GM12878 (cell line): ENCODE measurements around the gene STK10. TPM values are rescaled to one million over a fixed set of nuclear protein-coding genes. Genes with fewer than 3 reads are reported as not detected.
A peak's percentile ranks its signal among the peaks of the same experiment; 100 is the strongest.

ENCODE experiments used
- BHLHE40 ChIP-seq, 2 experiments: fragments of 450-650 bp in 1 of 2; IDR thresholded peaks; 2 replicates each; pipeline ENCODE4 v1.6.1; 2011 to 2017; ENCODE audit warnings: low read depth in 2 of 2, borderline replicate concordance in 1 of 2, improper control_type of control experiment in 1 of 2, low read length in 1 of 2, mild to moderate bottlenecking in 1 of 2
- BRCA1 ChIP-seq: IDR thresholded peaks from 2 replicates; pipeline ENCODE4 v1.6.1; 2011; ENCODE audit warnings: low read depth, low read length, improper control_type of control experiment
- CBFB ChIP-seq: IDR thresholded peaks from 2 replicates; pipeline ENCODE4 v1.6.1; 2016; ENCODE audit warnings: antibody characterized with exemption, low read depth
- CREB1 ChIP-seq: IDR thresholded peaks from 2 replicates; pipeline ENCODE4 v1.6.1; 2012; ENCODE audit warnings: low read depth, mild to moderate bottlenecking, inconsistent platforms
- DPF2 ChIP-seq: fragments of 450-650 bp; IDR thresholded peaks from 2 replicates; pipeline ENCODE4 v1.6.1; 2017; ENCODE audit warnings: mild to moderate bottlenecking
- E2F8 ChIP-seq: fragments of 450-650 bp; IDR thresholded peaks from 2 replicates; pipeline ENCODE4 v1.6.1; 2018; ENCODE audit warnings: mild to moderate bottlenecking, low read depth, moderate library complexity; ENCODE audit not compliant: partially characterized antibody
- FOXM1 ChIP-seq: IDR thresholded peaks from 2 replicates; pipeline ENCODE4 v1.6.1; 2012; ENCODE audit warnings: low read depth, mild to moderate bottlenecking, inconsistent platforms, low read length, moderate library complexity
- GABPA ChIP-seq: IDR thresholded peaks from 2 replicates; pipeline ENCODE4 v1.6.1; 2014; ENCODE audit warnings: antibody characterized with exemption, low read depth, mild to moderate bottlenecking, inconsistent platforms
- HCFC1 ChIP-seq: fragments of 150-350 bp; IDR thresholded peaks from 2 replicates; pipeline ENCODE4 v1.6.1; 2014; ENCODE audit warnings: low read length
- HDGF ChIP-seq: fragments of 450-650 bp; IDR thresholded peaks from 2 replicates; pipeline ENCODE4 v1.6.1; 2016; ENCODE audit warnings: antibody characterized with exemption
- IKZF1 ChIP-seq: fragments of 450-650 bp; conservative IDR thresholded peaks from 2 replicates; pipeline ENCODE4 v1.6.1; 2017; ENCODE audit warnings: antibody characterized with exemption, mild to moderate bottlenecking
- IRF4 ChIP-seq: IDR thresholded peaks from 2 replicates; pipeline ENCODE4 v1.6.1; 2011; ENCODE audit warnings: low read depth, low read length
- KAT2A ChIP-seq: conservative IDR thresholded peaks from 2 replicates; pipeline ENCODE4 v1.6.1; 2011; ENCODE audit warnings: low read depth, low read length; ENCODE audit not compliant: control insufficient read depth
- MEF2B ChIP-seq: fragments of 450-650 bp; IDR thresholded peaks from 2 replicates; pipeline ENCODE4 v1.6.1; 2018; ENCODE audit warnings: mild to moderate bottlenecking, moderate library complexity; ENCODE audit not compliant: partially characterized antibody, poor library complexity, severe bottlenecking
- NR2C1 ChIP-seq: fragments of 450-650 bp; IDR thresholded peaks from 2 replicates; pipeline ENCODE4 v1.6.1; 2017; ENCODE audit warnings: antibody characterized with exemption, mild to moderate bottlenecking, moderate library complexity
- POLR2AphosphoS2 ChIP-seq: IDR thresholded peaks from 2 replicates; pipeline ENCODE4 v1.6.1; 2011; ENCODE audit warnings: low read depth, mild to moderate bottlenecking, low read length, improper control_type of control experiment, moderate library complexity
- STAT1 ChIP-seq: fragments of 450-650 bp; conservative IDR thresholded peaks from 2 replicates; pipeline ENCODE4 v1.6.1; 2014; ENCODE audit warnings: antibody characterized with exemption, mild to moderate bottlenecking
- STAT3 ChIP-seq: IDR thresholded peaks from 2 replicates; pipeline ENCODE4 v1.6.1; 2011; ENCODE audit warnings: low read depth, low read length, improper control_type of control experiment
- TCF12 ChIP-seq: IDR thresholded peaks from 2 replicates; pipeline ENCODE4 v1.6.1; 2011; ENCODE audit warnings: low read depth, mild to moderate bottlenecking, low read length
- ZBTB33 ChIP-seq: fragments of 450-650 bp; IDR thresholded peaks from 2 replicates; pipeline ENCODE4 v1.6.1; 2017; ENCODE audit warnings: mild to moderate bottlenecking
- ZNF687 ChIP-seq: fragments of 450-650 bp; IDR thresholded peaks from 2 replicates; pipeline ENCODE4 v1.6.1; 2017; ENCODE audit warnings: mild to moderate bottlenecking, moderate library complexity
- polyA plus RNA-seq, 11 experiments: library from polyadenylated mRNA; depleted of rRNA in 4 of 11; unstranded in 6 of 11; stranded (reverse) in 5 of 11; fragments of >200 nt; fragmentation: Nextera tagmentation in 4 of 11; fragmentation: Illumina TruSeq in 1 of 11; extraction: Ambion mirVana in 4 of 11; extraction: Trizol in 1 of 11; gene quantifications; 1 replicate in 1 of 11; 2 replicates in 10 of 11; pipeline versions ENCODE4 v1.2.1 to v1.2.3, GENCODE V29; 2011 to 2016; ENCODE audit warnings: inconsistent platforms in 2 of 11, missing spikeins in 2 of 11, low read depth in 1 of 11
- total RNA-seq, 4 experiments: library from RNA; depleted of rRNA in 3 of 4; stranded (reverse); fragments of >200 nt in 3 of 4; fragmentation: Illumina TruSeq in 1 of 4; extraction: Trizol in 1 of 4; gene quantifications; 2 replicates each; pipeline versions ENCODE4 v1.2.1 to v1.2.3, GENCODE V29; 2013 to 2021
- TF ChIP-seq, protein P1 (sequence below): IDR thresholded peaks from 2 replicates; pipeline ENCODE4 v1.6.1; 2012; ENCODE audit warnings: low read depth, low read length, improper control_type of control experiment

Gene STK10
- total and polyA plus RNA-seq, 10 of the 15 experiments (the other 5 are each of a cell fraction or from before 2014, with no cell fraction given), result 14.2 to 96.4 (median 50.6) TPM

DNA sequence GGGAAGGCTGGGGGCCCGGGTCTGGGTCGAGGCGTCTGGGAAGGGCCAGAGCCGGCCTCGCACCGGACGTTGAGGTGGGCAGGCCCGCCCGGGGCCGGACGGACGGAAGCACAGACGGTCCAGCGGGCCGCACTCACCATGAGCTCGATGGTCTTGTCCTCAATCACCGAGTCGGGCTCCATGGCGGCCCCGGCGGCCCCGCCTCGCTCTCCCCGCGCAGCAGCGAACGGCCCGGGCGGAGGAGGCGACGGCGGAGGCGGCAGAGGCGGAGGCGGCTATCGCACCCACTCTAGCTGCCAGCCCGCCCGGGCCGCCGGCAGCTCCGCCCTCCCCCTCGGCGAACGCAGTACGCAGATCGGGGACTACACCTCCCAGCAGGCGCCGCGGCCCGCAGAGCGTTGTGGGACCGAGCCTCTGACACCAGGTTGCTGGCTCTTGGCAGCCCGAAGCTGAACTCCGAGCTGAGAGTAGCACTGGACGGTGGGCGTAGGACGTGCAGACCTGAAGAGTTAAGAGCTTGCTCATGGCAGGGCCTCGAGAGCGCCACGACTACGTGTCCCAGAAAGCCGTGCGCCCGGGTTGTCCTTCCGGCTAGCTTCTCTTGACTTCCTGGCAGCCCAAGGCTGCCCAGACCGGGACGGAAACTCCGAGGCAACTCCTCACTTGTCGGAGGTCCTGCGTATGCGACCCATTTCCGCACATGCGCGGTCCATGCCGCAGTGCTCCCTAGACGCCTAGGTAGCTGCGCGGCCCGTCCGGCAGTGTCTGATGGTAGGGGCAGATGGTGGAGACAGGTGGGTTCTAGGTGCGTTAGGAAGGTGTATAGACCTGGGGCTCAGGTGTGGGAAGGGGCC is 181.5 kb downstream of the STK10 start, which contains the start of gene FBXW11 (continued):
- no peak for TF ChIP-seq FOXM1
- peak; percentile 69 for TF ChIP-seq CREB1
- TF ChIP-seq CBFB, result peak; percentile 69; the same call in 1 of the 2 replicates
- peak; percentile 93 for TF ChIP-seq HDGF
- peak; percentile 48 for TF ChIP-seq IRF4
- TF ChIP-seq BHLHE40 (IDR thresholded peaks at IDR 0.05; ENCODE audit: borderline replicate concordance in 1 of 2, low read depth in 2 of 2, low read length in 1 of 2), result peak in 1 of 2 experiments; percentile 68; a peak in 1 of 4 replicates
- peak; percentile 100 for TF ChIP-seq IKZF1
- TF ChIP-seq, protein P1, sequence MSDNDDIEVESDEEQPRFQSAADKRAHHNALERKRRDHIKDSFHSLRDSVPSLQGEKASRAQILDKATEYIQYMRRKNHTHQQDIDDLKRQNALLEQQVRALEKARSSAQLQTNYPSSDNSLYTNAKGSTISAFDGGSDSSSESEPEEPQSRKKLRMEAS, result 0 out of 2 replicates have a peak, but pooled peaks have one; percentile 10
- no peak for TF ChIP-seq MEF2B
- TF ChIP-seq STAT3, result no peak
- TF ChIP-seq STAT1, result peak; percentile 97
- TF ChIP-seq E2F8, result peak; percentile 85
- TF ChIP-seq BRCA1, result no peak
- 0 out of 2 replicates have a peak, but pooled peaks have one; percentile 33 for TF ChIP-seq TCF12
- peak; percentile 99 for TF ChIP-seq NR2C1
- TF ChIP-seq KAT2A, result no peak
- peak; percentile 90 for TF ChIP-seq DPF2
- TF ChIP-seq POLR2AphosphoS2, result 0 out of 2 replicates have a peak, but pooled peaks have one; percentile 64
- peak; percentile 58; the same call in 1 of the 2 replicates for TF ChIP-seq ZNF687
- peak; percentile 98 for TF ChIP-seq GABPA
- TF ChIP-seq ZBTB33, result 0 out of 2 replicates have a peak, but pooled peaks have one; percentile 6
- TF ChIP-seq HCFC1, result peak; percentile 96
